HUDEP-2 (cell line): ENCODE results near the gene CCDC93.

Experiments
- DNase-seq, 76 experiments: peaks; one replicate each; lab custom pipeline; 2025; ENCODE audit not compliant: unreplicated experiment in 76 of 76; lab: John Stamatoyannopoulos, UW

CCDC93 gene

GRCh38 chr2:117997872-117998454 is 15.9 kb downstream of the CCDC93 start:
- peak in 1 of 76 experiments; percentile 1 for DNase-seq

DNA sequence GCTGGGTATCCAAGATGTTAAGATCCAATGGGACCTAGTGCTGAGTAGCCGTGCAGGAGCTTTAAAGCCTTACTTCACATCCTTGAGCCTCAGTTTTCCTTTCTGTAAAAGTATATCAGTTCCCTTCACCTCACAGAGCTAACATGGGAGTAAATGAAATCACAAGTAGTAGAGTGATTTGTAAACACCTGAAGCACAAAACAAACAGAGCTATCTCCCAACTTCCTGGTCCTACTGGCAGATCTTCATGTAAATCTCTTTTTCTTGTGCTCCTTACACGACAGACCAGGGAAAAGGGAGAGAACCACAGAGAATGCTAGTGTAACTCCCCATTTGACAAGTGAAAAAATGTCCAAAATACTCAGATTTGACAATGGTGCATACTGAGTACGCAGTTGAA is 17.3 kb downstream of the CCDC93 start:
- no peak for DNase-seq

DNA sequence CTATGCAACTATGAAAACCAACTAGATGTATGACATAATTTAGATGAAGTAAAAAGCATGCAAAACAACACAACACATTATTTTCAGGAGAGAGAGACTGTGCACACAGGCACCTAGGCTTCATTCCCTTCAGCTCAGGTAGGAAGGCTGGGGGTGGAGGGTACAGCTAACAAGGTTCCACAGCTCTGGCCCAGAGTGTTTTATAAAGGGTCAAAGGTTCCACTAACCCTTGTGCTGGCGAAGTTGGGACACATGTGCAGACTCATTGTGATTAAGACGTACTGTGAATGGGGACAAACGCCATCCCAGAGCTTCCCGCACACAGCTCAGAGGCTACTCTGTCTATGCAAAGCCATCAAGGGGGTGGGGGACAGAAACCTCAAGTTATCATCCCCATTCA is 19.1 kb downstream of the CCDC93 start:
- DNase-seq = no peak

DNA sequence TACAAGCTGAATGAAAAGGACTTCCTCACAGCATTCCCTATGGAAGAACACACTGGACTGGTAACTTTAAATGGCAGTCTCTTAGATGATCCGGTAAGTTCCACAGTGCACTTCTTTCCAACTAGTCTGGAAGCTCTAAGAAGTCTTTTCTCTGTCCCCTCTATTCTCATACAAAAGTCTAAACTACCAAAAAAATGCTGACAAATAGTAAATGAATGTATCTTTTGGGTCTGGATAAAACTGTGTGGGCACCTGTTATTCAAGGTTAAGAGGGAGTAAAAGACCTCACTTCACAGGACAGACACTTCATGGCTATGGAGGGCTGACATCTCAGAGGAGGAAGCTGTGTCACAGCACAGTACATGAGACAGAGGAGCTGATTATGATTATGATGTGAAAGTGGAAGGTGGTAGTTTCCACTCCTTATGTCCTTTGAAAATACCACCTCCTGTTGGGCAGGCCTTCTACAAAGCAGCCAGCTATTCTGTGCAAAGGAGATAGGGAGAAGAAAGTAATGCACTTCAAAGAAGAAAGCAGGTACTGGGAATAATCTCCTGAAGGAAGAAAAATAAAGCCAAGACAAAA is 23.9 kb downstream of the CCDC93 start:
- DNase-seq = no peak

- no peak for DNase-seq
Observed at GRCh38 chr2:117987121-117987520, 26.7 kb downstream of the CCDC93 start.

- no peak for DNase-seq
Observed at GRCh38 chr2:117985092-117985491, 28.8 kb downstream of the CCDC93 start.

DNA sequence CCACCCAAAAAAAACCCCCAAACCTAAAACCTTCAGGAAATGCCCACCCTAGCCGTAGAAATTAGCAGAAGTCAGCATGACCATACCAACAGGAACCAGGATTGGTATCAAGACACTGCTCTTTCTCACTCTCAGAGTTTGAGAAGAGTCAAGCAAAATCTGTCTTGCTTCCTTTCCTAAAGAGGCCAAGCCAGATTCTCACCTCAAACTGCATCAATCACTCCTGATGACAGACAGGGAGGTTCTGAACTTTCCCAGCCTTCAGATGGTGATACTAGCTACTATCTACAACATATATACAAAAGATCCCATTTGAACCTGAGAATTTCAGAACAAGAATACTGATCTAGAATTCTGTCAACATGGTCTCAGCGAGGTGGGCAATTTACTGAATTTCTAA is 29.7 kb downstream of the CCDC93 start:
- no peak for DNase-seq

DNA sequence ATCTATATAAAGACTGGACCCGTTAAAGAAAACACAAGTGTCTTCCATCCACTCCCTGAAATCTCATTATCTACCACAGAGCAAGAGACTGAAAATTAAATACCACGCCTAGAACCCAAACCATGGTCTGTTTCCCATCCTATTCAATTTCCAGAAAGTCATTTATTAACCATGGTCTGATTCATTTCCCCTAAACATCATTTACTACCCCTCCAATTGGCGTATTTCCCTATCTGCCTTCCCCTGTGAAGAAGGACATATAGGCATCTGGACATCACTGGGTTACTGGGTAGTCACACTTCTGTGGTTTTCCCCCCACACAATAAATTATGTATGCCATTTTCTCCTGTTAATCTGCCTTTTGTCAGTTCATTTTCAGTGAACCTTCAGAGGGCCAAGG is 30.8 kb downstream of the CCDC93 start:
- DNase-seq = no peak

GRCh38 chr2:117982376-117983033 is 31.4 kb downstream of the CCDC93 start:
- no peak for DNase-seq

- no peak for DNase-seq
Observed at GRCh38 chr2:117981810-117982209, 32.1 kb downstream of the CCDC93 start.

GRCh38 chr2:117980783-117981676 is 32.8 kb downstream of the CCDC93 start:
- no peak for DNase-seq

- DNase-seq = no peak
Observed at GRCh38 chr2:117979911-117980701, 33.8 kb downstream of the CCDC93 start.

DNA sequence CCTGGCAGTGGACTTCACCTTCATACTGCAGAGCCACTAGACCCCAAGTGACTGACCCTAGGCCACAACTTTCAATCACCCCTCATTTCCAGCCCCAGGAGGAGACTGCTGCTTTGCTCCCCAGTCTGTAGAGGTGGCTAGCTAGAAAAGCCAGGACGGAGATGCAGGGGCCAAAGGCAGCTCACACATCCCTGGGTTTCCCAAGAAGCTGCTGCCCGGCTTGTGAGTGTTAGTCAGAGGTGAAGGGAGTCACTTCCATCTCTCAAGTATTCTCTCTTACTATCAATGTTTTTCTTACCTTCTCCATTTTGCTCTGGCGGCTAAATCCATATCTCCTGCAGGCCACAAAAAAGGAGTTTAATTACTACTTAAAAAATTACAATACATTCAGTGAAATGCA is 36.2 kb downstream of the CCDC93 start:
- DNase-seq = no peak

GRCh38 chr2:117976581-117976980 is 37.3 kb downstream of the CCDC93 start:
- no peak for DNase-seq

DNA sequence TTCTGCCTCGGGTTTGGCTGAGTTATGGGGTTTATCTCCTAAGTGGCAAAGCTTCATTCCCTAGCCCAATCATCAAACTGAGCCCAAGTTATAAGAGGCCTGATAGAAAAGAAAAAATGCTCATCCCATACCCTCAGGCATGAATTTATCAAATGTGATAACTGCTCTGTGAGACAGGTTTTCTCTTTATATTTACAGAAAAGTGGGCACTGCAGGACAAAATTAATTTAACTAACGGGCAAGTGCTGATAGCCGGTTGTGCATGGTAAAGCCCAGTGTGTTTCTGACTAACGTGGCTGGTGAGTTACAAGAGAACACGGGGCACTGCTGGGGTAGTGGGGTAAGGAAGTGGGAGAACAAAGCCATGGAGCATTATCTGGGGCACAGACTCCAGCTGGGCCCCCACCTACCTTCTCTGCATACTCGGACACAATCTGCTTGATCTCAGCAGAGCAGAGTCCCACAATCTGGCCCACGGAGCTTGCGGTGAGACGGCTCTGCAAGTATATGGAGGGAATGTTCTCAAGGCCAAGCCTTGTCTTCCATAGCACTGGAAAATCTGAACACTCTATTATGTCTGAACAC is 40.3 kb downstream of the CCDC93 start:
- no peak for DNase-seq

- no peak for DNase-seq
Observed at GRCh38 chr2:117972476-117973123, 41.3 kb downstream of the CCDC93 start.

DNA sequence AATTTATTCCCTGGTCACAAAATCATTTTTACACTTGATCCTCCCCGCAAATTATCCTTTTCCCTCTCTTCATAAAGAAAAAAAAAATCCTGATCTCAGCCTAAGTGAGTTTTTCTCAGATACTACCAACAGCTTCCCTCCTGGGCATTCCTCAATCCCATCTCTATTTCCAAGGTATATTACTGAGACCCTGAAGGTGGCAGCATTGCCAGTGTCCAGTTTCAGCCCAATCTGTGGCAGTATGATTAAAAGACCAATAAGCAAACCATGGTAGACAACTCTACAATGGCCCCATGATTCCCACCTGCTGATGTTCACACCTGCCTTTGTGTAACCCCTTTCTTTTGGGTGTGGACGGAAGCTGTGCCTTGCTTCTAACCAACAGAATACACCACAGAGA is 45.1 kb downstream of the CCDC93 start:
- DNase-seq = no peak

DNA sequence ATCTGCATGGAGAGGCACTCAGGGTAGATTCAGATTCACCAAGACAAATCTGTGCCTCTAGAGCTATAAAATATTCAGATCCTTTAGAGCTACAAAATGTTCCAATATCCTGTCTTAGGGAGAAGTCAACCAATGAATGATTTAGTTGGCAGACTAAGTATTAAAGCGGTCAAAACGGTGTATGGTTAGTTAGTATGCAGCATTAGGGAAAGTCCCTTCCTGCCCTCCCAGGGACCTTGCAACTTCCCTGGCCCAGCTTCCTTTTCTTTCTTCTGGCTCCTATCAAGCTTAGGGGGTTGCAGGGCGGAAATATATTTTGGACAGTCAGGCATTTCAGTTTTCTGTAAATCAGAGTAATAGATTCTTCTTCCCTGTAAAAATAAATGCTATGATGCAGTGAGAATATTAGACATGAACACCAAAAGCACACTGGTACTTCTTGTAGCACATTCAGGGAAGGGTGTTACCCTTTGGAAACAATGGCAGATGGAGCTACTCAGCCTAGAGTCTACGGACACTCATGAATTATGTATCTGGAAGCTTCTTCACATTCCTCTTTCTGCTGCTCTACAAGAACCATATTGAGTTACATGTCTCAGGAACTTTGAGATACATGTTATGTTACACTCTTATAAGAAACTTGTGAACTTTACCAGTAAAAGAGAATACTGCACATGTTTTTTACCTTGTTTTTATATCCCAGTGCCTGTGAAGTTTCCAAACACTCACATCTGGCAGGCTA is 45.7 kb downstream of the CCDC93 start:
- DNase-seq = no peak

DNA sequence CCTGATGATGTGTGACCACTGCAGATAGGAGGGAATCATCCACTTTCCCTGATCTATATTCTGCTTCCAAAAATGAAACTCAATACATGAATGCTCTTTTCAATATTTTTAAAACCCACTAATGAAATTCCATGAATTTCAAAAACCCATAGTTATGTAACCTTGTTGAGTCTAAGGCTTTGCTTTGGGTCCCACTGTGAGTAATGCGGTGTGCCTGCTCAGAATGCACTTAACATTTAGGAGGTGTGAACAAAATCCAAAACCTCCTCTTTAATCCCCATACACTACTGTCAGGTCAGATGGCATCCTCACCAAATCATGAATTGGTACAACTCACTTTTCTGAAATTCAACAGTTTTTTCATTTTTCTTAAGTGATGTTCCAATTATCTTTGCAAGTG is 50.4 kb downstream of the CCDC93 start:
- no peak for DNase-seq
